Trophoblast cell (in vitro differentiated cells and primary cell): ENCODE data around the gene PPP1R10.

Source experiments
- DNase-seq, 2 donors: peaks; one replicate each; pipeline ENCODE4 v3.0.0-alpha.2; 2016
- H2AFZ ChIP-seq: 2 replicates; pipeline ENCODE4 v1.6.1; 2013; ENCODE audit warnings: low read length, moderate library complexity, mild to moderate bottlenecking; ENCODE audit not compliant: insufficient read depth, poor library complexity
- H2AK5ac ChIP-seq: 2 replicates; pipeline ENCODE4 v1.6.1; 2013; ENCODE audit warnings: mild to moderate bottlenecking, low read length
- H2BK120ac ChIP-seq: 2 replicates; pipeline ENCODE4 v1.6.1; 2013; ENCODE audit warnings: low read length, mild to moderate bottlenecking, moderate library complexity; ENCODE audit not compliant: insufficient read depth, poor library complexity
- H2BK12ac ChIP-seq: 2 replicates; pipeline ENCODE4 v1.6.1; 2013; ENCODE audit warnings: mild to moderate bottlenecking, low read length, moderate library complexity
- H2BK5ac ChIP-seq: 2 replicates; pipeline ENCODE4 v1.6.1; 2013; ENCODE audit warnings: low read length, low read depth, moderate library complexity, mild to moderate bottlenecking; ENCODE audit not compliant: poor library complexity
- H3K14ac ChIP-seq: 2 replicates; pipeline ENCODE4 v1.6.1; 2013; ENCODE audit warnings: mild to moderate bottlenecking, low read length
- H3K18ac ChIP-seq: 2 replicates; pipeline ENCODE4 v1.6.1; 2013; ENCODE audit warnings: mild to moderate bottlenecking, low read length
- H3K23ac ChIP-seq: 2 replicates; pipeline ENCODE4 v1.6.1; 2013; ENCODE audit warnings: low read length
- H3K27ac ChIP-seq: 2 replicates; pipeline ENCODE4 v1.5.1; 2013; ENCODE audit warnings: low read depth, mild to moderate bottlenecking, inconsistent platforms, low read length, moderate library complexity
- H3K27me3 ChIP-seq: 2 replicates; pipeline ENCODE4 v1.6.1; 2013; ENCODE audit warnings: inconsistent platforms, mild to moderate bottlenecking, low read length, moderate library complexity; ENCODE audit not compliant: insufficient read depth
- H3K36me3 ChIP-seq, 2 experiments: 1 replicate in 1 of 2; 2 replicates in 1 of 2; pipeline ENCODE4 v1.6.1; 2013; ENCODE audit warnings: low read length in 2 of 2, mild to moderate bottlenecking in 2 of 2, moderate library complexity in 1 of 2; ENCODE audit not compliant: insufficient read depth in 2 of 2, control insufficient read depth in 1 of 2
- H3K4ac ChIP-seq: 2 replicates; pipeline ENCODE4 v1.6.1; 2013; ENCODE audit warnings: low read depth, mild to moderate bottlenecking, low read length, moderate library complexity
- H3K4me1 ChIP-seq, 2 experiments: 1 replicate in 1 of 2; 2 replicates in 1 of 2; pipeline ENCODE4 v1.6.1; 2013; ENCODE audit warnings: low read length in 2 of 2, mild to moderate bottlenecking in 2 of 2, moderate library complexity in 1 of 2; ENCODE audit not compliant: insufficient read depth in 2 of 2, control insufficient read depth in 1 of 2
- H3K4me2 ChIP-seq: 2 replicates; pipeline ENCODE4 v1.6.1; 2013; ENCODE audit warnings: inconsistent platforms, mild to moderate bottlenecking, low read length, moderate library complexity
- H3K4me3 ChIP-seq: 2 replicates; pipeline ENCODE4 v1.5.1; 2013; ENCODE audit warnings: mild to moderate bottlenecking, low read depth, low read length, inconsistent platforms
- H3K79me1 ChIP-seq: one replicate; pipeline ENCODE4 v1.6.1; 2013; ENCODE audit warnings: low read length
- H3K79me2 ChIP-seq: 2 replicates; pipeline ENCODE4 v1.6.1; 2013; ENCODE audit warnings: low read length, mild to moderate bottlenecking; ENCODE audit not compliant: control insufficient read depth, insufficient read depth, poor library complexity
- H3K9ac ChIP-seq: 2 replicates; pipeline ENCODE4 v1.6.1; 2013; ENCODE audit warnings: mild to moderate bottlenecking, low read length
- H3K9me3 ChIP-seq: 2 replicates; pipeline ENCODE4 v1.6.1; 2013; ENCODE audit warnings: low read depth, mild to moderate bottlenecking, control low read depth, inconsistent platforms, low read length; ENCODE audit not compliant: insufficient read depth
- H4K12ac ChIP-seq: 2 replicates; pipeline ENCODE4 v1.6.1; 2013; ENCODE audit warnings: low read depth, mild to moderate bottlenecking, low read length, moderate library complexity
- H4K8ac ChIP-seq: 2 replicates; pipeline ENCODE4 v1.6.1; 2013; ENCODE audit warnings: low read depth, mild to moderate bottlenecking, low read length, moderate library complexity
- H4K91ac ChIP-seq: one replicate; pipeline ENCODE4 v1.6.1; 2013; ENCODE audit warnings: low read depth, mild to moderate bottlenecking, low read length, moderate library complexity
- WGBS: extraction: QIAGEN DNeasy Blood & Tissue Kit; methylation state at CpG from one replicate; pipeline ENCODE4 v1.1.7; 2013; ENCODE audit warnings: missing lambda C conversion rate; ENCODE audit not compliant: insufficient read length, insufficient coverage; ENCODE audit errors: extremely low coverage; 5-methylcytosine and 5-hydroxymethylcytosine counted together

Gene PPP1R10

GRCh38 chr6:30612687-30613248, 4.3 kb downstream of the PPP1R10 start:
- no peak overlapping the region for H3K27ac ChIP-seq
- H4K91ac ChIP-seq: no peak overlapping the region
- no CpG with 5 or more reads among the region's 6 CpGs for WGBS
- no peak overlapping the region for H4K8ac ChIP-seq
- no peaks in the 10 kb centered on the region for H3K27me3 ChIP-seq
- H2BK120ac ChIP-seq: no peak overlapping the region
- H3K4ac ChIP-seq: no peak overlapping the region
- H2AFZ ChIP-seq: no peak overlapping the region
- no peak overlapping the region for H3K14ac ChIP-seq
- DNase-seq: no peak
- H3K36me3 ChIP-seq: peaks cover 18 to 37% of the 10 kb centered on the region in 2 experiments
- H2BK12ac ChIP-seq: no peak overlapping the region
- H3K4me1 ChIP-seq: peaks cover 0 to 3% of the 10 kb centered on the region in 2 experiments
- peaks cover 12% of the 10 kb centered on the region for H3K79me2 ChIP-seq
- H2AK5ac ChIP-seq: no peak overlapping the region
- no peak overlapping the region for H2BK5ac ChIP-seq
- no peaks in the 10 kb centered on the region for H3K9me3 ChIP-seq
- H3K79me1 ChIP-seq: peaks cover 14% of the 10 kb centered on the region
- H3K18ac ChIP-seq: no peak overlapping the region
- H3K4me3 ChIP-seq: no peak overlapping the region
- no peak overlapping the region for H3K23ac ChIP-seq
- H3K4me2 ChIP-seq: no peak overlapping the region
- H4K12ac ChIP-seq: no peak overlapping the region
- H3K9ac ChIP-seq: no peak overlapping the region

DNA sequence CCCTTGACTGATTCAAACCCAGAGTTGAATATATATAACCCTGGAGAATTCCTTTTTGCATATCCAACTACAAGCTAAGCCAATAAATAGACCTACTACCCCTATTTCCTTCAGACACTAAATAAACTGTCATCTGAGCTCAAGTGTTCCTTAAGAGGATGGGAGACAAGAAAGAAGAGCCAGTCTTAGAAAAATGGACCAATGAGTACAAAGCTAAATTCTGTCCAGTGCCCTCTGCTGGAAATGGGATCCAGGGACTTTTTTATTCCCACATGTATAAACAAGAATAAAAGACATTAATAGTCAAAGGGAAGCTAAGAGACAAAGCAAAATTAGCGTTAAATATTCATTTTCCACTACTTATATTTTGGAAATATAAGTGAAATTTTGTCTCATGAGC, 4.8 kb downstream of the PPP1R10 start:
- WGBS: no CpG with 5 or more reads among the region's 1 CpG

DNA sequence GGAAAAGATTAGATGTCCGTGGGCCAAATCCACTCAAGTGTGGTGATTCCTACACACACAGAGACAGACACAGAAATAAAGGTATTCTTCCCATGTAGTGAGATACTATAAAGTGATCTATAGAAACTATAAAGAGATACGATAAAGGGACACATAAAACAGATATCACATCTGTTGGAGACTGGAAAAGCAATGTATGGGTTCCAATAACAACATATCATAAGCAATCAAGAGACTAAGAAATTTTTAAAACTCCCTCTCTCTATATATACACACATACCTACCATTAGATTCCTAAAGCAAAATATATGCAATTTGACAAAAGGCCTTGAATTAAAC, 5.2 kb downstream of the PPP1R10 start:
- H4K91ac ChIP-seq: no peak overlapping the region
- no peaks in the 10 kb centered on the region for H3K27me3 ChIP-seq
- H2BK120ac ChIP-seq: no peak overlapping the region
- H3K9me3 ChIP-seq: no peaks in the 10 kb centered on the region
- no peak overlapping the region for H4K12ac ChIP-seq
- peaks cover 0 to 3% of the 10 kb centered on the region in 2 experiments for H3K4me1 ChIP-seq
- H2BK12ac ChIP-seq: no peak overlapping the region
- H2AK5ac ChIP-seq: no peak overlapping the region
- H3K18ac ChIP-seq: no peak overlapping the region
- no peak overlapping the region for H3K4ac ChIP-seq
- H2BK5ac ChIP-seq: no peak overlapping the region
- H3K4me2 ChIP-seq: no peak overlapping the region
- no peak overlapping the region for H3K27ac ChIP-seq
- WGBS: no CpG with 5 or more reads among the region's 2 CpGs
- H2AFZ ChIP-seq: no peak overlapping the region
- H3K23ac ChIP-seq: no peak overlapping the region
- no peak overlapping the region for H3K14ac ChIP-seq
- peaks cover 18 to 39% of the 10 kb centered on the region in 2 experiments for H3K36me3 ChIP-seq
- H3K4me3 ChIP-seq: no peak overlapping the region
- no peak overlapping the region for H3K9ac ChIP-seq
- peaks cover 10% of the 10 kb centered on the region for H3K79me2 ChIP-seq
- H4K8ac ChIP-seq: no peak overlapping the region
- DNase-seq: no peak
- H3K79me1 ChIP-seq: peaks cover 10% of the 10 kb centered on the region

More for the DNA sequence above, 4.8 kb downstream of the PPP1R10 start:
- Histone ChIP-seq H3K27me3 (no peaks in the 10 kb centered on the region), H3K4me3 (no peak overlapping the region), H4K8ac (no peak overlapping the region), H3K18ac (no peak overlapping the region), H3K14ac (no peak overlapping the region), H3K4me1 (peaks cover 0 to 3% of the 10 kb centered on the region in 2 experiments), H3K79me1 (peaks cover 12% of the 10 kb centered on the region), H3K9me3 (no peaks in the 10 kb centered on the region), H3K23ac (no peak overlapping the region), H2BK120ac (no peak overlapping the region), H2AFZ (no peak overlapping the region), H3K36me3 (peaks cover 18 to 39% of the 10 kb centered on the region in 2 experiments), H4K91ac (no peak overlapping the region), H2BK5ac (no peak overlapping the region), H3K79me2 (peaks cover 12% of the 10 kb centered on the region), H3K4me2 (no peak overlapping the region), H2BK12ac (no peak overlapping the region), H2AK5ac (no peak overlapping the region), H4K12ac (no peak overlapping the region), H3K27ac (no peak overlapping the region), H3K4ac (no peak overlapping the region), H3K9ac (no peak overlapping the region)
- no peak for DNase-seq

GRCh38 chr6:30611150-30611855, 5.7 kb downstream of the PPP1R10 start:
- H2BK120ac ChIP-seq: no peak overlapping the region
- no peak overlapping the region for H2AK5ac ChIP-seq
- H3K4ac ChIP-seq: no peak overlapping the region
- WGBS: no CpG with 5 or more reads among the region's 9 CpGs
- H2BK12ac ChIP-seq: no peak overlapping the region
- H3K79me1 ChIP-seq: peaks cover 7% of the 10 kb centered on the region
- DNase-seq: no peak
- H3K18ac ChIP-seq: no peak overlapping the region
- no peaks in the 10 kb centered on the region for H3K27me3 ChIP-seq
- peaks cover 19 to 40% of the 10 kb centered on the region in 2 experiments for H3K36me3 ChIP-seq
- no peak overlapping the region for H3K14ac ChIP-seq
- peaks cover 5% of the 10 kb centered on the region for H3K79me2 ChIP-seq
- no peak overlapping the region for H2AFZ ChIP-seq
- H4K8ac ChIP-seq: no peak overlapping the region
- H3K9ac ChIP-seq: no peak overlapping the region
- no peak overlapping the region for H3K4me3 ChIP-seq
- no peak overlapping the region for H2BK5ac ChIP-seq
- H4K12ac ChIP-seq: no peak overlapping the region
- no peak overlapping the region for H3K27ac ChIP-seq
- H3K23ac ChIP-seq: no peak overlapping the region
- peaks cover 0 to 3% of the 10 kb centered on the region in 2 experiments for H3K4me1 ChIP-seq
- H3K9me3 ChIP-seq: no peaks in the 10 kb centered on the region
- no peak overlapping the region for H3K4me2 ChIP-seq
- H4K91ac ChIP-seq: no peak overlapping the region
